B cell (primary cell): Measurements from ENCODE around the gene DERA. TPM values are rescaled to one million over a fixed set of nuclear protein-coding genes. Genes with fewer than 3 reads are reported as not detected.

Experiments
- ATAC-seq: fragments of 200-7000 bp; cut with Tn5 transposase; one replicate; pipeline ENCODE4 v1.10.0; 2021; ENCODE audit warnings: low read depth, mild to moderate bottlenecking, moderate number of reproducible peaks, moderate library complexity
- CTCF ChIA-PET: fragments of 350-600 bp; sonication (Branson Sonifier 250); formaldehyde crosslinking; loops from one replicate; lab custom pipeline; 2021; ENCODE audit warnings: antibody characterized with exemption, inconsistent platforms; lab: Charles Lee
- POLR2A ChIA-PET: fragments of 350-600 bp; sonication (Branson Sonifier 250); formaldehyde crosslinking; loops from one replicate; lab custom pipeline; 2021; ENCODE audit warnings: antibody characterized with exemption; lab: Charles Lee
- DNase-seq: peaks from one replicate; pipeline ENCODE4 v3.0.0; 2013
- H2AFZ ChIP-seq: 2 replicates; pipeline ENCODE4 v1.6.1; 2012; ENCODE audit warnings: mild to moderate bottlenecking, low read depth, low read length; ENCODE audit not compliant: insufficient read depth, poor library complexity, severe bottlenecking
- H3K27ac ChIP-seq, 2 donors: 1 replicate in 1 of 2; 2 replicates in 1 of 2; pipeline ENCODE4 v1.5.1; 2012 to 2013; ENCODE audit warnings: low read length in 2 of 2, mild to moderate bottlenecking in 2 of 2, moderate library complexity in 1 of 2
- H3K27me3 ChIP-seq, 4 experiments: fragments of 200-600 bp in 1 of 4; sonication (generic) in 1 of 4; replicated peaks in 1 of 4; 1 replicate in 2 of 4; 2 replicates in 2 of 4; pipeline versions ENCODE4 v1.6.1 to v1.7.0; 2013 to 2016; ENCODE audit warnings: low read length in 3 of 4, mild to moderate bottlenecking in 2 of 4, mixed read lengths in 1 of 4, moderate library complexity in 1 of 4; ENCODE audit not compliant: insufficient read depth in 4 of 4, control insufficient read depth in 3 of 4; ENCODE audit errors: control extremely low read depth in 1 of 4
- H3K36me3 ChIP-seq, 2 experiments: replicated peaks in 1 of 2; 1 replicate in 1 of 2; 2 replicates in 1 of 2; pipeline versions ENCODE4 v1.6.1 to v1.7.1; 2013; ENCODE audit warnings: low read length in 1 of 2; ENCODE audit not compliant: insufficient read depth in 2 of 2, control insufficient read depth in 1 of 2; ENCODE audit errors: control extremely low read depth in 1 of 2, extremely low read depth in 1 of 2
- H3K4me1 ChIP-seq, 2 donors: fragments of 200-600 bp in 1 of 2; sonication (generic) in 1 of 2; 1 replicate in 1 of 2; 2 replicates in 1 of 2; pipeline versions ENCODE4 v1.5.1 to v1.6.1; 2013 to 2017; ENCODE audit warnings: low read length in 2 of 2; ENCODE audit not compliant: control insufficient read depth in 2 of 2, insufficient read depth in 2 of 2
- H3K4me2 ChIP-seq: replicated peaks from 2 replicates; pipeline ENCODE3; 2012; ENCODE audit warnings: mild to moderate bottlenecking, low read depth, low read length; ENCODE audit not compliant: poor library complexity, severe bottlenecking
- H3K4me3 ChIP-seq, 5 experiments: fragments of 200-600 bp in 1 of 5; sonication (generic) in 1 of 5; 1 replicate in 3 of 5; 2 replicates in 2 of 5; pipeline versions ENCODE4 v1.5.1 to v1.7.0; 2011 to 2016; ENCODE audit warnings: low read length in 4 of 5, mild to moderate bottlenecking in 4 of 5, low read depth in 2 of 5, control low read depth in 1 of 5, moderate library complexity in 1 of 5; ENCODE audit not compliant: insufficient read depth in 1 of 5; ENCODE audit errors: control extremely low read depth in 1 of 5, extremely low read depth in 1 of 5
- H3K79me2 ChIP-seq: fragments of 200-600 bp; sonication (generic); one replicate; pipeline ENCODE4 v1.6.0; 2016; ENCODE audit warnings: low read length; ENCODE audit not compliant: control insufficient read depth, insufficient read depth
- H3K9ac ChIP-seq: fragments of 200-600 bp; sonication (generic); 2 replicates; pipeline ENCODE4 v1.6.1; 2017; ENCODE audit warnings: mild to moderate bottlenecking, low read length, moderate library complexity
- H3K9me3 ChIP-seq, 3 donors: one replicate each; pipeline versions ENCODE4 v1.6.1 to v1.7.1; 2013; ENCODE audit warnings: low read length in 2 of 3; ENCODE audit not compliant: control insufficient read depth in 2 of 3, insufficient read depth in 1 of 3; ENCODE audit errors: control extremely low read depth in 1 of 3
- H4K20me1 ChIP-seq: 2 replicates; pipeline ENCODE4 v1.6.0; 2012; ENCODE audit warnings: mild to moderate bottlenecking, low read length; ENCODE audit not compliant: insufficient read depth, control insufficient read depth, poor library complexity, severe bottlenecking
- H3K27ac Mint-ChIP-seq: one replicate; pipeline ENCODE4 v1.8.0; 2021; ENCODE audit warnings: mixed read lengths
- H3K27me3 Mint-ChIP-seq: one replicate; pipeline ENCODE4 v1.8.0; 2021; ENCODE audit warnings: mixed read lengths
- H3K4me1 Mint-ChIP-seq: one replicate; pipeline ENCODE4 v1.8.0; 2021; ENCODE audit warnings: mixed read lengths
- H3K4me3 Mint-ChIP-seq: one replicate; pipeline ENCODE4 v1.8.0; 2021; ENCODE audit warnings: mixed read lengths
- H3K9me3 Mint-ChIP-seq: one replicate; pipeline ENCODE4 v1.8.0; 2022; ENCODE audit warnings: mixed read lengths; ENCODE audit not compliant: insufficient read depth
- CTCF ChIP-seq: fragments of 200-600 bp; IDR thresholded peaks from one replicate; pipeline ENCODE4 v1.8.0; 2022; ENCODE audit warnings: antibody characterized with exemption, mild to moderate bottlenecking
- EZH2 ChIP-seq: IDR thresholded peaks from 2 replicates; pipeline ENCODE4 v1.6.1; 2012; ENCODE audit warnings: borderline replicate concordance, low read depth, mild to moderate bottlenecking, moderate library complexity, low read length; ENCODE audit not compliant: insufficient read depth, poor library complexity, severe bottlenecking
- WGBS: methylation state at CpG from one replicate; pipeline ENCODE4 v1.1.5; 2013; ENCODE audit warnings: missing lambda C conversion rate; ENCODE audit not compliant: insufficient coverage; 5-methylcytosine and 5-hydroxymethylcytosine counted together
- intact Hi-C: fragments of 100-400 bp; cut with micrococcal nuclease; formaldehyde crosslinking; loops from one replicate; pipeline ENCODE4 v1.10.0; 2022
- polyA plus RNA-seq: library from polyadenylated mRNA; depleted of rRNA; stranded (reverse); fragments of >200 nt; gene quantifications from 2 replicates; pipeline ENCODE4 v1.2.3, GENCODE V29; 2012
- total RNA-seq, 2 donors: library from RNA; stranded (reverse); fragments of 120-200 nt in 1 of 2; gene quantifications; 1 replicate in 1 of 2; 2 replicates in 1 of 2; pipeline versions ENCODE4 v1.2.3 to v1.2.4, GENCODE V29; 2013 to 2022

DERA gene
- total and polyA plus RNA-seq, 2 donors (not counting 1 experiment from before 2014, with no cell fraction given) = 9.4 to 20.5 TPM

- Histone ChIP-seq H4K20me1 (no peaks in the 10 kb centered on the region), H3K4me1 (no peaks in the 10 kb centered on the region), H3K36me3 (peaks cover 0 to 7% of the 10 kb centered on the region in 2 experiments), H3K4me3 (no peak overlapping the region), H3K79me2 (no peaks in the 10 kb centered on the region), H3K9me3 (peaks cover 1 to 27% (median 22%) of the 10 kb centered on the region in 3 donors), H2AFZ (no peak overlapping the region), H3K9ac (no peak overlapping the region), H3K27me3 (no peaks in the 10 kb centered on the region), H3K27ac (no peak overlapping the region), H3K4me2 (no peak overlapping the region)
- ATAC-seq (no peak), DNase-seq (no peak)
- ChIA-PET POLR2A (no interaction called here), CTCF (no interaction called here)
- no peak for TF ChIP-seq EZH2
- no peak for TF ChIP-seq CTCF
- H3K27ac Mint-ChIP-seq = no peak overlapping the region
- peaks cover 20% of the 10 kb centered on the region for H3K9me3 Mint-ChIP-seq
- no peak overlapping the region for H3K4me3 Mint-ChIP-seq
- no peaks in the 10 kb centered on the region for H3K27me3 Mint-ChIP-seq
- no CpG with 5 or more reads among the region's 3 CpGs for WGBS
- intact Hi-C loops = no loop called here
- H3K4me1 Mint-ChIP-seq = no peaks in the 10 kb centered on the region
These were observed 105.6 kb downstream of the DERA start for GRCh38 chr12:16016748-16017147.

GRCh38 chr12:16018306-16018705 is 107.2 kb downstream of the DERA start:
- intact Hi-C loops = no loop called here
- Mint-ChIP-seq H3K4me1 (no peaks in the 10 kb centered on the region), H3K9me3 (peaks cover 16% of the 10 kb centered on the region), H3K27me3 (no peaks in the 10 kb centered on the region), H3K27ac (no peak overlapping the region), H3K4me3 (no peak overlapping the region)
- DNase-seq = no peak
- H3K4me3 ChIP-seq = no peak overlapping the region
- no peaks in the 10 kb centered on the region for H3K4me1 ChIP-seq
- no peaks in the 10 kb centered on the region for H3K79me2 ChIP-seq
- H3K27ac ChIP-seq = no peak overlapping the region
- ChIA-PET POLR2A (no interaction called here), CTCF (no interaction called here)
- H4K20me1 ChIP-seq = no peaks in the 10 kb centered on the region
- no peak overlapping the region for H2AFZ ChIP-seq
- no peak for ATAC-seq
- no peaks in the 10 kb centered on the region for H3K27me3 ChIP-seq
- H3K9ac ChIP-seq = no peak overlapping the region
- WGBS = no CpG with 5 or more reads among the region's 2 CpGs
- TF ChIP-seq CTCF = no peak
- TF ChIP-seq EZH2 = no peak
- no peak overlapping the region for H3K4me2 ChIP-seq
- peaks cover 0 to 25% (median 22%) of the 10 kb centered on the region in 3 donors for H3K9me3 ChIP-seq
- H3K36me3 ChIP-seq = peaks cover 0 to 7% of the 10 kb centered on the region in 2 experiments
